Activated CD8-positive, alpha-beta memory T cell treated with anti-CD3 and anti-CD28 coated beads, Interleukin-2, amount 50 U/mL, for 24 hours (primary cell): ENCODE measurements around the gene FAM168A.
A peak's percentile ranks its signal among the peaks of the same experiment; 100 is the strongest.

Source experiments
- DNase-seq: peaks from one replicate; pipeline ENCODE4 v3.0.0-alpha.2; 2020; ENCODE audit errors: extremely low read depth

The FAM168A gene

GRCh38 chr11:73401217-73401923 is 196.5 kb downstream of the FAM168A start:
- no peak for DNase-seq

DNA sequence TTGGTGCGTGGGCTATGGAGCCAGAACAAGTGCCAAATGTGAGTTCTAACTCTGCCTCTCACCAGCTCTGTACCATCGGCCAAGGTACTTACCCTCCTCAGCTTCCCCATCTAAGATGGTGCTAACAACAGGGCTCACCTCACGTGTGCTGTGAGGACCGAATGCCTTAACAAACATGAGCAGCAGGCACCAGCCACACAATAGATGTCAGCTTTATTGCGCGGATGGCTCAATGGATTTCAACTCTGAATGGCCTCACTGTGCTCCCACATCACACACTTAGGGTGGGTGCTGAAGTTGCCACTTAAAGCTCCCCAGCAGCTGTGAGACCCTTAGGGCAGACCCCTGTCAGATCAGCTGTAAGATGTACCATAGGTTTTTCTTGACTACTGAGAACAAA is 197.6 kb downstream of the FAM168A start:
- DNase-seq, result no peak

GRCh38 chr11:73399636-73400035 is 198.3 kb downstream of the FAM168A start:
- DNase-seq, result no peak

- DNase-seq, result no peak
These were observed 198.7 kb downstream of the FAM168A start for GRCh38 chr11:73399159-73399590.

GRCh38 chr11:73398721-73399120 is 199.2 kb downstream of the FAM168A start:
- no peak for DNase-seq

GRCh38 chr11:73398132-73398526 is 199.8 kb downstream of the FAM168A start:
- no peak for DNase-seq

DNA sequence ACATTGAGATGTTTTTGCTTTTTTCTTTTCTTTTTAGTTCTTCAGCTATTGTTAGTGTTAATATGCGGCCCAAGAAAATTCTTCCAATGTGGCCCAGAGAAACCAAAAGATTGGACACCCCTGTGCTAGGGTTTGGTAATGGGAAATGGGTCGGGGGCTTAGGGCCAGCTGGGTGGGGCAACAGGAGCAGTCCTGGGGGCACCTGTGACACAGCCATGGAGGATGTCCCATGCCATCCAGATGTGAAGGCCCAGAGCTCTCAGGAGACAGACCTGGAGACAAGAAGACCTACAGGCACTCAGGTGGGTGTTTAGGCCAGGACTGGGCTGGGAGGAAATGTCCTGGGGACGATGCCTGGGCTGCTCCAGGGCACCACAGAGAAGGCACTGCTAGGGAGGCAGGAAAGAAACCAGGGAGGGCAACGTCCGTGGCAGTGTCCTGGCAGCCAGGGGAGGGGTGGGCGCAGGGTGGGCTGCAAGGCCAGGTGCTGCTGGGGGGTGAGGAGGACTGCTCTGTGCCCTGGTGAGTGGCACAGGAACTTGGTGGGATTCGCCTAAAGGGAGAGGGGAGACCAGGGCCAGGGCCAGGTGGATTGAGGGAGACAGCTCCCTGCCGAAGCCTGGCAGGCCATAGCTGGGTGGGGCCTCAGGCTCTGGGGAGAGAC is 200.3 kb downstream of the FAM168A start:
- no peak for DNase-seq

GRCh38 chr11:73396985-73397384 is 200.9 kb downstream of the FAM168A start:
- DNase-seq, result no peak

- no peak for DNase-seq
These were observed 201.5 kb downstream of the FAM168A start for GRCh38 chr11:73396251-73396930.

DNA sequence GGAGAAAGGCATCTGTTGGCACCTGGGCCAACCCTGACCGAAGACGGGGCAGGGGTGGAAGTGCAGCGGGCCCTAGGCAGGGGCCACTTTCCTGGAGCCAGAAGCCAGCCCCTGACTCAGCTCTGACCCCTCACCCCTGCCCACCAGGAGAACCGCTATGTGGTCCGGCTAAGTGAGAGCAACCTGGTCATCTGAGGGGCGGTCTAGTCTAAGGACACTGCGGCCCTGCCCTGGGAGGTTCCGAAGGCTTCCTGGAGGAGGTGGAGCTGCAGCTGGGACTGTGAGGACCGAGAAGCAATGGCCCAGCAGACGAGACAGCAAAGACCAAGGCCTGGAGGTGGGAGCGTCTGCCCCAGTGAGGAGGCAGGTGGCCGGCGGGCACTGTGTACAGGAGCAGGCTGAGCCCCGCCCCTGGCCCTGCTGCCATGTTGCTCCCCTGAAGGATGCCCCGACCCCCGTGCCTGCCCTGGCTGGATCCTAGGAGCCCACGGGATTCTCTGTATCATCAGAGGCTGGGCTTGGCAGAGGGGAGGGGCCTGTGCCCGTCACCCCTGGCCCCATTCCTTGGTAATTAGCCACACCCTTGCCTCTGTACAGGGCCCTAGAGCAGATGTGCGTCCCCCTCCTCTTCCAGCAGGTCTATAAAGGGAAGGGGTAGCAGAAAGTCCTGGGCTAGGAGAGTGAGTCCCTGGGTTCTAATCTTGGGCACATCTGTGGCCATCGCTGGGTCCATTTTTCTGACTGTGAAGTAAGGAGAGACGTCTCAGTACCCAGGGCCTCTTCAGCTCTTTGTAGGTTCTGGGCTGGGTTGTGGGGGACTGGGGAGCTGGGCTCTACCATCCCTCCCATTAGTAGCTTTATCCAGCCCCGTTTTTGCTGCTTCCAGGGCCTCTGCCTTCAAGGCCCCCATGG is 202.4 kb downstream of the FAM168A start:
- no peak for DNase-seq

DNA sequence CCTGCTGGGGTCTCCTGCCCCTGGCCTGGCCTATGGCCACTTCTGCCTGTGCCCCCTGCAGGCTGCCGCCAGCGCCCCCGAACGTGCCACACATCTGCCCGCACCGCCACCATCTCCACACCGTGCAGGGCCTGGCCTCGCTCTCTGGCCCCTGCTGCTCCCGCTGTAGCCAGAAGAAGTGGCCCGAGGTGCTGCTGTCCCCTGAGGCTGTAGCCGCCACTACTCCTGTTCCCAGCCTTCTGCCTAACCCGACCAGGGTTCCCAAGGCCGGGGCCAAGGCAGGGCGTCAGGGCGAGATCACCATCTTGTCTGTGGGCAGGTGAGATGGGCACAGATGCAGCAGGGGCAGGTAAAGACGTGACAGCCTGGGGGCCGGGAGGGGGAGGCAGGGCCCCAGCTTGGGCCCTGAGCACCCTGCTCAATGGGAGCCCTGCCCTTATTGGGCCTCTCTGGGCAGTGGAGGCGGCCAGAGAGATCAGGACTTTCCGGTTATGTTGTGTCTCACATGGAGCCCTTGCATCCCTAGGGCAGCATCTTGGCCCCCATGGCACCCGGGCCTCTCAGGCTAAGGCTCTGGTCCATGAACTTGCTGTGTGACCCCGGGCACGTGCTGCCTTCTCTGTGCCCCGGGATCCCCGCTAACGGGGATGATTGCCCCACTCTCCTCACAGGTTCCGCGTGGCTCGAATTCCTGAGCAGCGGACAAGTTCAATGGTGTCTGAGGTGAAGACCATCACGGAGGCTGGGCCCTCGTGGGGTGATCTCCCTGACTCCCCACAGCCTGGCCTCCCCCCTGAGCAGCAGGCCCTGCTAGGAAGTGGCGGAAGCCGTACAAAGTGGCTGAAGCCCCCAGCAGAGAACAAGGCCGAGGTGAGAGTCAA is 203.3 kb downstream of the FAM168A start:
- DNase-seq, result no peak

DNA sequence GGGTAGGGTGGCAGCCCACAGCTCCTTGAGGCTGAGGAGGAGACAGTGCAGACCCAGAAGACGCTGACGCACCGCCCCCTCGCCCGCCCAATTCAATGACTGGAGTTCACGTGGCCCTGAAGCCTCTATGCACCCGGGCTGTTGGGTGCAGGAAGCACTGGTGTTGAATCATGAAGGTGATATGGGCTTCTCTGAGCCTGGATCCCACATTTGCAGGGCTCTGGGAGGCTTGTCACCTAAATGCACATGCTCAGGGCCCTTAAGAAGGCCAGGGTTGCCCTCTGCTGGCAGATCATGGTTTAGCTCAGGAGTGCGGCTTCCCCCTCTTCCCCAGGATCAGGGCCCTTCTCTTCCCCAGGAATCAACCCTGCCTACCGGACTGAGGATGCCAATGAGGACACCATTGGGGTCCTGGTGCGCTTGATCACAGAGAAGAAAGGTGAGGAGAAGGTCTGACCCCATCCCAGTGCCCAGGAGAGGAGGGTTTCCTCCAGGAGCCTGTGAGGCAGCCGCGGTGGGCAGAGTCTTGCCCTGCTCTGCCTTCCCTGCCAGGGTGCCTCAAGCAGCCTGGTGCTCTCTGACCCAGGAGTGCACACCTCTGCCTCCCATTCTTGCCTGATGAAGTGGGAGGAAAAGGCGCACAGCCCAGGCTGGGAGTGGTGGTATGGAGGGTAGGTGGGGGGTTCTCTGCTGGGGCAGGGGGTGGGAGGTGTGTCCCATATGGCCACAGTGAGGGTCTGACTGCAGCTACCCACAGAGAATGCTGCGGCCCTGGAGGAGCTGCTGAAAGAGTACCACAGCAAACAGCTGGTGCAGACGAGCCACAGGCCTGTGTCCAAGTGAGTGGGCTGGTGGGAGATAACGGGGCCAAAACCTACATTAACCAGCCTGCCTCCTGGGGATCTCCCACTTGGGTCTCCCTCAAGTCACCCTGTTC is 204.2 kb downstream of the FAM168A start:
- DNase-seq, result peak; percentile 27

DNA sequence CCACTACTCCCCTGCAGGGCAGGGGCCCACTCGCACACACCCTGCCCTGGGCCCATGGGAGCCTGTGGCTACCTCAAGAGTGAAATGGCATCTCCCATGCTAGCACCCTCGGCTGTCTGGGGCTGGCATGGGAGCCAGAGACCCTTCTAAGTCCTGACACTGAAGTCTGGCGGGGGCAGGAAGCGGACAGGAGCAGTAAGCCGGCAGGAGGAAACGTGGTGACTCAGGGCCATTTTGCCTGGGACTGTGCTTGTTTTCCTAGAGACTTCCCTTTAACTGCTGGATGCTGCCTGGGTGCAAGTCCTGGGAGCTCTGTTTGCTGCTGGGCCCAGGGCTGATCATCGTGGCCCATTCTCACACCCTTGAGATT is 204.9 kb downstream of the FAM168A start:
- no peak for DNase-seq

- no peak for DNase-seq
These were observed 205.6 kb downstream of the FAM168A start for GRCh38 chr11:73392108-73393010.

DNA sequence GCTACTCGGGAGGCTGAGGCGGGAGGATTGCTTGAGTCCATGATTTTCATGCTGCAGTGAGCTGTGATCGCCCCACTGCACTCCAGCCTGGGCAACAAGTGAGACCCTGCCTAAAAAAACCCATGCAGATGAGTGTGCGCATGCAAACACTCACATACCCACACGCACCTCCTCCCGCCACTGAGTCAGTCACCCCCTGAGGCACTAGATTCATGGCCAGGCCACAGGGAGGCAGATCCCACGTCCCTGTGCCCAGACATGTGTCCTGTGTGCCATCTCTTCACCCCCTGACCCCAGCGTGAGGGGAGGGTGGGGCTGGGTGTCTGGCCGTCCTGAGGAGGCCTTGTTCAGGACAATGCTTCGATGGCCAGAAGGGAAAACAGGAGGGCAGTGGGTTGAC is 206.2 kb downstream of the FAM168A start:
- DNase-seq, result no peak

DNA sequence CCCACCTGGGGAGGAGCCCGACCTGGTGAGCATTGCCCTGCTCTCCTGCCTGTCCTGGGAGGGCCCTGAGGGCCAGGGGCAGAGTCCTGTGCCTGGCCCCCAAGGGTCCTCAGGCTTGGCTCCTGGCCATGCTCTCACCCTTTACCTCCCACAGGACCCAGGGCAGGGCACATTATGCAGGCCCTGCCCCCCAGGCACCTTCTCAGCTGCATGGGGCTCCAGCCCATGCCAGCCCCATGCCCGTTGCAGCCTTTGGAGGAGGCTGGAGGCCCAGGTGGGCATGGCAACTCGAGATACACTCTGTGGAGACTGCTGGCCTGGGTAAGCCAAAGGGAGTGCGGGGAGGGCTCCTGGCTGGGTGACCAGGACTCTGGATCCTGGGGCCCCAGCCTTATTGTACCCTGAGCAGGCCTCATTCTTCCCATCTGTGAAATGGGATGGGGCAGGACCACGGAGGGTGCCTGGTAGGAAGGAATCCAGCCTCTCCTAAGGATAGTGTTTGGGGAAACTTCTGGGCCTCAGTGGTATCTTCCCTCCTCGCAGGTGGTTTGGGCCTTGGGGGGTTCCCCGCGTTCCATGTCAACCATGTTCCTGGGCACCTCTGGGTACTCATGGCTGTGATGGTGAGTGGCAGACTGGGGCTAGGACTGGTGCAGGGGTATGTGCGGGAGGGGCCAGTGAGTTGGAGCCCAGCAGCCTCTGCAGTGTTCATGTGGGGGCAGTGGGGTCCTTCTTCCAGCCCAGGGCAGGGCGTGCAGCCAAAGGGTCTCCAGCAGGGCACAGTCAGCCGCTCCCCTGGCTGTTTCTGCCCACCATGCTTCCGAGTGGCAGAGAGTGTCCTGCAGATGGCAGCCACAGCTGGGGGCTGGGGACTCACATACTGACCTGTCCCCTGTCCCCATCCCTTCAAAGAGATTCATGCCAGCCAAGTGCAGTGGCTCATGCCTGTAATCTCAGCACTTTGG is 207.0 kb downstream of the FAM168A start:
- no peak for DNase-seq

DNA sequence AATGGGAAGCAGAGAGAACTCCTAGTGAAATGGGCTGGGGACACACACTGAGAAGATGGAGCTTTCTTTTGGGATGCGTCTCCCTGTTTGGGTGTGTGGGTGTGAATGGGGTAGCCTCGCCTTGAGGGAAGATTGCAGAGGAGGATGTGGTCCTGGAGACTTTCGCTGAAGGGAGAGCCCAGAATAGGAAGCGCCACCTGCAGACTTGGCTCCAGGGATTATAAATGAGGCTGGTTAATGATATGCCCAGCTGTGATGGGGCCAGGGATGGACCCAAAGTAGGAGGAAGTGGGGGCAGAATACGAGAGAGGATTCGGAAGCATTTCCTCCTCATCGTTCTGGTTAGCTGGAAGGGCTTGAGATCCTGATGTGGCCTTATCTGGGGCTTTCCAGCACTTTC is 208.0 kb downstream of the FAM168A start:
- no peak for DNase-seq

DNA sequence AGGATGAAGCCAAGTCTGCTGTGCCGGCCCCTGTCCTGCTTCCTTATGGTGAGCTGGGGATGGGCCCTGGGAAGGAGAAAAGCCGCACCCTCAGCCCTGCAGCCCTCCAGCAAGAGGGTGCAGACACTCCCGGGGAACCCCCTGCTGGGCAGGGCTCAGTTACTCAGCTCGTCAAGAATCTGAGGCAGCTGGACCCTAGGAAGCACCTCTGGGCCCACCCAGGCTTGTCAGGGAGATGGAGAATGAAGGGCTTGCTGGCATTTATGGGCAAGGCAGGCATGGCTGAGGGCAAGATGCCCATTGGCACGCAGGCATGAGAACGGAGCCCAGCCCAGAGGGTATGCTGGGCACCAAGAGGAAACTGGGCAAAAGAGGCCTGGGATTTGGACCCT is 208.8 kb downstream of the FAM168A start:
- no peak for DNase-seq
